Kidney (tissue), 22 donors: Measurements from ENCODE around the gene C2CD4B. TPM values are rescaled to one million over a fixed set of nuclear protein-coding genes. Genes with fewer than 3 reads are reported as not detected.

ENCODE experiments used
- DNase-seq, 5 donors: peaks; one replicate each; pipeline ENCODE4 v3.0.0-alpha.2; 2013 to 2020
- FAIRE-seq: peaks from 2 replicates; lab custom pipeline; 2012; peaks lifted over from hg19 to GRCh38; lab: Jason Lieb, UNC
- H3K27ac ChIP-seq, 2 donors: one replicate each; pipeline ENCODE4 v1.7.0; 2013; ENCODE audit warnings: low read depth in 2 of 2, low read length in 2 of 2, inconsistent platforms in 1 of 2
- H3K27me3 ChIP-seq: one replicate; pipeline ENCODE4 v1.7.1; 2013; ENCODE audit warnings: low read length, inconsistent platforms; ENCODE audit not compliant: control insufficient read depth, insufficient read depth
- H3K36me3 ChIP-seq, 3 donors: one replicate each; pipeline versions ENCODE4 v1.7.0 to v1.7.1; 2013; ENCODE audit warnings: low read length in 3 of 3, control low read depth in 1 of 3, inconsistent platforms in 1 of 3; ENCODE audit not compliant: insufficient read depth in 3 of 3, control insufficient read depth in 2 of 3
- H3K4me1 ChIP-seq, 3 donors: one replicate each; pipeline versions ENCODE4 v1.7.0 to v1.7.1; 2013; ENCODE audit warnings: low read length in 3 of 3, inconsistent platforms in 1 of 3, low read depth in 1 of 3; ENCODE audit not compliant: control insufficient read depth in 2 of 3, insufficient read depth in 2 of 3
- H3K4me3 ChIP-seq, 3 donors: one replicate each; pipeline versions ENCODE4 v1.7.0 to v1.8.1; 2013; ENCODE audit warnings: low read length in 3 of 3, control low read depth in 1 of 3, inconsistent platforms in 1 of 3
- H3K9ac ChIP-seq, 3 donors: one replicate each; pipeline versions ENCODE4 v1.7.0 to v1.7.1; 2013; ENCODE audit warnings: low read length in 3 of 3, control low read depth in 1 of 3, inconsistent platforms in 1 of 3
- H3K9me3 ChIP-seq, 3 donors: one replicate each; pipeline versions ENCODE4 v1.7.0 to v1.7.1; 2013; ENCODE audit warnings: low read length in 3 of 3, control low read depth in 1 of 3, inconsistent platforms in 1 of 3; ENCODE audit not compliant: control insufficient read depth in 2 of 3, insufficient read depth in 1 of 3
- intact Hi-C: fragments of 100-400 bp; cut with DNase I; formaldehyde crosslinking; loops from one replicate; pipeline ENCODE4 v1.11.1; 2022
- long read RNA-seq, 10 donors: library from polyadenylated mRNA in 1 of 10; unstranded in 1 of 10; transcript quantifications; one replicate each; pipeline ENCODE4 v2.0.0 and lab custom pipeline, GENCODE V29; 2021 to 2026
- polyA plus RNA-seq: library from polyadenylated mRNA; stranded (reverse); fragments of 350-450 nt; fragmentation: Illumina TruSeq; extraction: RNeasy Lipid Tissue Mini Kit (QIAGEN cat#74804); gene quantifications from one replicate; pipeline ENCODE4 v1.2.3, GENCODE V29; 2014; ENCODE audit warnings: low read depth, low replicate concordance; ENCODE audit not compliant: insufficient read depth
- total RNA-seq: library from RNA; stranded (reverse); fragmentation: NEBNext Ultra II Directional; extraction: Animal tissue kit (Norgen Biotek cat#: 25700); gene quantifications from one replicate; pipeline ENCODE4 v1.2.1, GENCODE V29; 2021
- TF ChIP-seq, protein P1 (sequence below): IDR thresholded peaks from 3 replicates; pipeline ENCODE4 v1.5.1; 2012; ENCODE audit warnings: mild to moderate bottlenecking, moderate library complexity, borderline replicate concordance; ENCODE audit not compliant: insufficient read depth; ENCODE audit errors: extremely low read depth
- donor health status: control.
- donor health status: control.
- donor health status: control.
- donor health status: control.
- donor health status: control.
- donor health status: DM: yes; HTN: yes; CAD: no.
- donor health status: Normal renal cell carcinoma (clear cell type).

The C2CD4B gene, protein sequence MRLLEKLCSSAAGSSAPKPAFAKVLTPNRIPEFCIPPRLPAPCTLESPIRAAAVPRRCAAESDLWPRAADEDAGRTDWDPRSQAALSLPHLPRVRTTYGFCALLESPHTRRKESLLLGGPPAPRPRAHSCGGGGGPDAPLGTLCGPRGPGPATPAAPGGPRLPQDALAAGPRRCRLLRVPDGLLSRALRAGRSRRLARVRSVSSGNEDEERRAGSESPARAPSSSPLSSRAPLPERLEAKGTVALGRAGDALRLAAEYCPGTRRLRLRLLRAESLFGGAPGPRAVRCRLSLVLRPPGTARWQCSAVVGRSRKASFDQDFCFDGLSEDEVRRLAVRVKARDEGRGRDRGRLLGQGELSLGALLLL
- total RNA-seq (4.2 TPM), polyA plus RNA-seq (0.26 TPM)
- long read RNA-seq, donor 1, partial matches to known transcripts = 0 of 1 reads
- long read RNA-seq, donor 1, other reads (novel, unspliced or antisense) = 0 of 1 reads
- long read RNA-seq, donor 2, partial matches to known transcripts = 0 of 1 reads
- long read RNA-seq, donor 2, other reads (novel, unspliced or antisense) = 0 of 1 reads
- long read RNA-seq, donor 3 = 0 reads
- long read RNA-seq, donor 4 = 0 reads
- long read RNA-seq, donor 5 = 0 reads
- long read RNA-seq, donor 6 = 0 reads
- long read RNA-seq, donor 7, partial matches to known transcripts = 5 of 6 reads
- long read RNA-seq, donor 7, other reads (novel, unspliced or antisense) = 0 of 6 reads
- long read RNA-seq, donor 8 = 0 reads
- long read RNA-seq, donor 9 = 0 reads
- long read RNA-seq, donor 10, partial matches to known transcripts = 0 of 2 reads
- long read RNA-seq, donor 10, other reads (novel, unspliced or antisense) = 0 of 2 reads

DNA sequence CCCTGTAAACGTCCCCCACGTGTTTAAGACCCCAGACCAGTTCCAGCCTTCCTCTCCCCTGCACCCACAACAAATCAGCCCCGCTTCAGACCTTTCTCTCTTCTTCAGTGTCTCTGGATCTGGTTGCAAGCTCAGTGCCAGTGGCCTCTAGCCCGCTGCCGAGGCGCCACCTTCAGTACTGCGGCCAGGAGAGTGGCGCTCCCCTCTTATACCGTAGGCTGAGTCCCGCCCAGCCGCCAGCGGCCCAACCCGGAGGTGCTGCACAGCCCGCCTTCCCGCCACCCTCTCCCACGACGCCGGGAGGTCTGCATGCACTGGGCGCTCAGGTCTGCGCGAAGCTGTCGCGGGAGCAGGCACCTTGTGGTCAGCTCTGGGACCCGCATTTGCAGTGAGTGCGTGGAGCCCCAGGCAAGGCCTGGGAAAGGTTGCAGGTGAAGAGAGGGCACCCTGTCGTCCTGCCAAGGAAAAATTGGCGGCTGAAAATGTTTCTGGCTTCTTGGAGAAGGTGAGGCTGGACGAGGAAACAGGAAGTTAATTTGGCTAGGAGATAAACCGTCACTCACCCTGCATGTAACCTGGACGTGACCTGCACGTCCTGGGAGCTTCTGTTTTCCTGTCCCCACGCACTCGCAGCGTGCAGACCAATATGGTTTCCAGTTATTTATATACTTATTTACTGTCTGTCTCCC is at the start of gene C2CD4B:
Gene C2CD4B (minus strand): TSS at position 182 of the 689 bp plus-strand sequence. CDS start 301 bp downstream, outside the sequence.
- FAIRE-seq (no peak), DNase-seq (peak; percentile 64 to 91 (median 70))
- intact Hi-C loops = no loop called here
- H3K4me3 ChIP-seq = peak within 1 kb of the TSS in 1 of 3 donors; percentile 43
- peaks cover 0 to 8% (median 0%) of the 10 kb centered on the region in 3 donors for H3K4me1 ChIP-seq
- H3K36me3 ChIP-seq = no peaks in the 10 kb centered on the region
- peaks cover 9% of the 10 kb centered on the region for H3K27me3 ChIP-seq
- H3K9me3 ChIP-seq = no peaks in the 10 kb centered on the region
- peak within 1 kb of the TSS; percentile 36 to 41 for H3K27ac ChIP-seq
- TF ChIP-seq, protein P1, sequence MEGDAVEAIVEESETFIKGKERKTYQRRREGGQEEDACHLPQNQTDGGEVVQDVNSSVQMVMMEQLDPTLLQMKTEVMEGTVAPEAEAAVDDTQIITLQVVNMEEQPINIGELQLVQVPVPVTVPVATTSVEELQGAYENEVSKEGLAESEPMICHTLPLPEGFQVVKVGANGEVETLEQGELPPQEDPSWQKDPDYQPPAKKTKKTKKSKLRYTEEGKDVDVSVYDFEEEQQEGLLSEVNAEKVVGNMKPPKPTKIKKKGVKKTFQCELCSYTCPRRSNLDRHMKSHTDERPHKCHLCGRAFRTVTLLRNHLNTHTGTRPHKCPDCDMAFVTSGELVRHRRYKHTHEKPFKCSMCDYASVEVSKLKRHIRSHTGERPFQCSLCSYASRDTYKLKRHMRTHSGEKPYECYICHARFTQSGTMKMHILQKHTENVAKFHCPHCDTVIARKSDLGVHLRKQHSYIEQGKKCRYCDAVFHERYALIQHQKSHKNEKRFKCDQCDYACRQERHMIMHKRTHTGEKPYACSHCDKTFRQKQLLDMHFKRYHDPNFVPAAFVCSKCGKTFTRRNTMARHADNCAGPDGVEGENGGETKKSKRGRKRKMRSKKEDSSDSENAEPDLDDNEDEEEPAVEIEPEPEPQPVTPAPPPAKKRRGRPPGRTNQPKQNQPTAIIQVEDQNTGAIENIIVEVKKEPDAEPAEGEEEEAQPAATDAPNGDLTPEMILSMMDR = peak; percentile 3
- no peak within 1 kb of the TSS for H3K9ac ChIP-seq

- Histone ChIP-seq H3K9me3 (peaks cover 0 to 19% (median 0%) of the 10 kb centered on the region in 3 donors), H3K4me3 (no peak overlapping the region), H3K36me3 (no peaks in the 10 kb centered on the region), H3K9ac (no peak overlapping the region), H3K27me3 (no peaks in the 10 kb centered on the region), H3K27ac (no peak overlapping the region), H3K4me1 (no peaks in the 10 kb centered on the region)
- DNase-seq (no peak), FAIRE-seq (no peak)
- TF ChIP-seq, protein P1 = no peak
- intact Hi-C loops = no loop called here
These were observed 47.7 kb upstream of the C2CD4B start for GRCh38 chr15:62212741-62213140.

GRCh38 chr15:62211348-62211747 is 46.3 kb upstream of the C2CD4B start:
- Histone ChIP-seq H3K27me3 (no peaks in the 10 kb centered on the region), H3K36me3 (no peaks in the 10 kb centered on the region), H3K4me3 (no peak overlapping the region), H3K27ac (no peak overlapping the region), H3K4me1 (no peaks in the 10 kb centered on the region), H3K9me3 (peaks cover 0 to 8% (median 0%) of the 10 kb centered on the region in 3 donors), H3K9ac (no peak overlapping the region)
- DNase-seq (no peak), FAIRE-seq (no peak)
- TF ChIP-seq, protein P1 = no peak
- intact Hi-C loops = no loop called here
